Activated naive CD8-positive, alpha-beta T cell treated with anti-CD3 and anti-CD28 coated beads for 36 hours (primary cell): Measurements from ENCODE around the gene KCNQ5. TPM values are rescaled to one million over a fixed set of nuclear protein-coding genes. Genes with fewer than 3 reads are reported as not detected.

Experiments used
- DNase-seq: peaks from one replicate; pipeline ENCODE4 v3.0.0; 2021
- H3K27ac Mint-ChIP-seq: one replicate; pipeline ENCODE4 v1.8.0; 2022; ENCODE audit warnings: mild to moderate bottlenecking, moderate library complexity, mixed read lengths
- H3K27me3 Mint-ChIP-seq: one replicate; pipeline ENCODE4 v1.8.0; 2022; ENCODE audit warnings: mild to moderate bottlenecking, mixed read lengths
- H3K36me3 Mint-ChIP-seq: one replicate; pipeline ENCODE4 v1.8.0; 2021; ENCODE audit warnings: mild to moderate bottlenecking, mixed read lengths
- H3K4me1 Mint-ChIP-seq: one replicate; pipeline ENCODE4 v1.8.0; 2021; ENCODE audit warnings: mixed read lengths
- H3K4me3 Mint-ChIP-seq: one replicate; pipeline ENCODE4 v1.8.0; 2022; ENCODE audit warnings: mild to moderate bottlenecking, moderate library complexity, mixed read lengths
- H3K9me3 Mint-ChIP-seq: one replicate; pipeline ENCODE4 v1.8.0; 2022; ENCODE audit warnings: mixed read lengths
- total RNA-seq, 2 experiments: library from RNA; stranded (reverse); gene quantifications; one replicate each; pipeline ENCODE4 v1.2.3, GENCODE V29; 2021

Gene KCNQ5
- total RNA-seq, 2 experiments from 2014 or later, result 15.8 TPM

- Mint-ChIP-seq H3K4me3 (no peak overlapping the region), H3K4me1 (peaks cover 2% of the 10 kb centered on the region), H3K36me3 (peaks cover 2% of the 10 kb centered on the region), H3K27me3 (no peaks in the 10 kb centered on the region), H3K27ac (no peak overlapping the region), H3K9me3 (no peaks in the 10 kb centered on the region)
- no peak for DNase-seq
These were observed 303.3 kb downstream of the KCNQ5 start for GRCh38 chr6:72925136-72925535.

- Mint-ChIP-seq H3K27me3 (no peaks in the 10 kb centered on the region), H3K27ac (no peak overlapping the region), H3K4me1 (peaks cover 1% of the 10 kb centered on the region), H3K4me3 (no peak overlapping the region), H3K9me3 (no peaks in the 10 kb centered on the region), H3K36me3 (no peaks in the 10 kb centered on the region)
- DNase-seq, result no peak
These were observed 308.8 kb downstream of the KCNQ5 start for GRCh38 chr6:72930556-72931132.

- Mint-ChIP-seq H3K4me3 (no peak overlapping the region), H3K36me3 (no peaks in the 10 kb centered on the region), H3K9me3 (no peaks in the 10 kb centered on the region), H3K4me1 (no peaks in the 10 kb centered on the region), H3K27ac (no peak overlapping the region), H3K27me3 (no peaks in the 10 kb centered on the region)
- DNase-seq, result no peak
These were observed 309.5 kb downstream of the KCNQ5 start for GRCh38 chr6:72931325-72931887.

- Mint-ChIP-seq H3K9me3 (no peaks in the 10 kb centered on the region), H3K27ac (no peak overlapping the region), H3K4me1 (peaks cover 4% of the 10 kb centered on the region), H3K4me3 (no peak overlapping the region), H3K36me3 (peaks cover 2% of the 10 kb centered on the region), H3K27me3 (no peaks in the 10 kb centered on the region)
- DNase-seq, result no peak
These were observed 311.4 kb downstream of the KCNQ5 start for GRCh38 chr6:72933233-72933632.

- no peak overlapping the region for H3K27ac Mint-ChIP-seq
- no peaks in the 10 kb centered on the region for H3K9me3 Mint-ChIP-seq
- peaks cover 2% of the 10 kb centered on the region for H3K36me3 Mint-ChIP-seq
- H3K27me3 Mint-ChIP-seq, result no peaks in the 10 kb centered on the region
- DNase-seq, result no peak
- no peak overlapping the region for H3K4me3 Mint-ChIP-seq
- H3K4me1 Mint-ChIP-seq, result peaks cover 4% of the 10 kb centered on the region
These were observed 315.1 kb downstream of the KCNQ5 start for GRCh38 chr6:72936766-72937559.

GRCh38 chr6:72938104-72938503 lies 316.2 kb downstream of the KCNQ5 start:
- DNase-seq, result no peak
- no peak overlapping the region for H3K4me3 Mint-ChIP-seq
- no peaks in the 10 kb centered on the region for H3K9me3 Mint-ChIP-seq
- H3K36me3 Mint-ChIP-seq, result peaks cover 2% of the 10 kb centered on the region
- H3K27me3 Mint-ChIP-seq, result no peaks in the 10 kb centered on the region
- peaks cover 6% of the 10 kb centered on the region for H3K4me1 Mint-ChIP-seq
- no peak overlapping the region for H3K27ac Mint-ChIP-seq

GRCh38 chr6:72939004-72939403 lies 317.1 kb downstream of the KCNQ5 start:
- H3K27ac Mint-ChIP-seq, result no peak overlapping the region

GRCh38 chr6:72940265-72940664 lies 318.4 kb downstream of the KCNQ5 start:
- no peak overlapping the region for H3K27ac Mint-ChIP-seq
- H3K27me3 Mint-ChIP-seq, result no peaks in the 10 kb centered on the region
- H3K9me3 Mint-ChIP-seq, result no peaks in the 10 kb centered on the region
- peaks cover 2% of the 10 kb centered on the region for H3K36me3 Mint-ChIP-seq
- H3K4me1 Mint-ChIP-seq, result peaks cover 6% of the 10 kb centered on the region
- DNase-seq, result no peak
- H3K4me3 Mint-ChIP-seq, result no peak overlapping the region

More at GRCh38 chr6:72939004-72939403, 317.1 kb downstream of the KCNQ5 start:
- Mint-ChIP-seq H3K27me3 (no peaks in the 10 kb centered on the region), H3K9me3 (no peaks in the 10 kb centered on the region), H3K4me3 (no peak overlapping the region), H3K36me3 (peaks cover 2% of the 10 kb centered on the region), H3K4me1 (peaks cover 6% of the 10 kb centered on the region)
- DNase-seq, result no peak

GRCh38 chr6:72941263-72941662 lies 319.4 kb downstream of the KCNQ5 start:
- no peak for DNase-seq
- Mint-ChIP-seq H3K9me3 (no peaks in the 10 kb centered on the region), H3K4me1 (peaks cover 6% of the 10 kb centered on the region), H3K27ac (no peak overlapping the region), H3K4me3 (no peak overlapping the region), H3K27me3 (no peaks in the 10 kb centered on the region), H3K36me3 (peaks cover 2% of the 10 kb centered on the region)

GRCh38 chr6:72941751-72942150 lies 319.9 kb downstream of the KCNQ5 start:
- no peaks in the 10 kb centered on the region for H3K9me3 Mint-ChIP-seq
- no peak overlapping the region for H3K27ac Mint-ChIP-seq
- DNase-seq, result no peak
- H3K36me3 Mint-ChIP-seq, result peaks cover 2% of the 10 kb centered on the region
- peaks cover 4% of the 10 kb centered on the region for H3K4me1 Mint-ChIP-seq
- H3K27me3 Mint-ChIP-seq, result no peaks in the 10 kb centered on the region
- H3K4me3 Mint-ChIP-seq, result no peak overlapping the region

GRCh38 chr6:72943699-72944098 lies 321.8 kb downstream of the KCNQ5 start:
- no peaks in the 10 kb centered on the region for H3K36me3 Mint-ChIP-seq
- H3K27me3 Mint-ChIP-seq, result no peaks in the 10 kb centered on the region
- H3K4me3 Mint-ChIP-seq, result no peak overlapping the region
- H3K27ac Mint-ChIP-seq, result no peak overlapping the region
- no peak for DNase-seq
- no peaks in the 10 kb centered on the region for H3K9me3 Mint-ChIP-seq
- peaks cover 2% of the 10 kb centered on the region for H3K4me1 Mint-ChIP-seq

- no peaks in the 10 kb centered on the region for H3K36me3 Mint-ChIP-seq
- no peak for DNase-seq
- H3K27ac Mint-ChIP-seq, result no peak overlapping the region
- no peak overlapping the region for H3K4me3 Mint-ChIP-seq
- no peaks in the 10 kb centered on the region for H3K27me3 Mint-ChIP-seq
- peaks cover 2% of the 10 kb centered on the region for H3K4me1 Mint-ChIP-seq
- no peaks in the 10 kb centered on the region for H3K9me3 Mint-ChIP-seq
These were observed 322.8 kb downstream of the KCNQ5 start for GRCh38 chr6:72944660-72945059.

GRCh38 chr6:72946774-72947173 lies 324.9 kb downstream of the KCNQ5 start:
- Mint-ChIP-seq H3K9me3 (no peaks in the 10 kb centered on the region), H3K4me1 (peaks cover 12% of the 10 kb centered on the region), H3K27ac (no peak overlapping the region), H3K4me3 (no peak overlapping the region), H3K36me3 (no peaks in the 10 kb centered on the region), H3K27me3 (no peaks in the 10 kb centered on the region)
- DNase-seq, result no peak

GRCh38 chr6:72947534-72947933 lies 325.7 kb downstream of the KCNQ5 start:
- no peaks in the 10 kb centered on the region for H3K36me3 Mint-ChIP-seq
- no peak overlapping the region for H3K27ac Mint-ChIP-seq
- H3K4me1 Mint-ChIP-seq, result peaks cover 12% of the 10 kb centered on the region
- no peak for DNase-seq
- no peak overlapping the region for H3K4me3 Mint-ChIP-seq
- H3K9me3 Mint-ChIP-seq, result no peaks in the 10 kb centered on the region
- no peaks in the 10 kb centered on the region for H3K27me3 Mint-ChIP-seq

GRCh38 chr6:72948153-72948552 lies 326.3 kb downstream of the KCNQ5 start:
- DNase-seq, result no peak
- Mint-ChIP-seq H3K4me3 (no peak overlapping the region), H3K27ac (no peak overlapping the region), H3K9me3 (no peaks in the 10 kb centered on the region), H3K36me3 (peaks cover 5% of the 10 kb centered on the region), H3K27me3 (no peaks in the 10 kb centered on the region), H3K4me1 (peaks cover 10% of the 10 kb centered on the region)
